ENCODE results near the gene FNDC1.
A peak's percentile ranks its signal among the peaks of the same experiment; 100 is the strongest.

The FNDC1 gene

GRCh38 chr6:159148641-159149040 is 20.6 kb upstream of the FNDC1 start:
- no peak overlapping the region for H3K4me2 ChIP-seq (ENCODE audit: low read length)
- H3K79me2 ChIP-seq (ENCODE audit: insufficient read depth, low read length): no peaks in the 10 kb centered on the region
- H3K9ac ChIP-seq (ENCODE audit: low read length): no peak overlapping the region
- H3K27ac ChIP-seq (ENCODE audit: low read depth, low read length, poor library complexity, severe bottlenecking): no peak overlapping the region
- no peaks in the 10 kb centered on the region for H3K9me3 ChIP-seq (ENCODE audit: low read length)
- no peak overlapping the region for H3K4me3 ChIP-seq (ENCODE audit: low read depth, low read length, poor library complexity, severe bottlenecking)
- no peaks in the 10 kb centered on the region for H4K20me1 ChIP-seq (ENCODE audit: insufficient read depth, low read length)
- no peak overlapping the region for H2AFZ ChIP-seq (ENCODE audit: low read length)
- no peaks in the 10 kb centered on the region for H3F3A ChIP-seq (ENCODE audit: insufficient read depth, low read length)
- peaks cover 4% of the 10 kb centered on the region; the same call in 1 of the 2 replicates for H3K27me3 ChIP-seq (ENCODE audit: insufficient read depth, low read length)
- no peak for TF ChIP-seq EZH2 (IDR thresholded peaks at IDR 0.05; ENCODE audit: borderline replicate concordance, low read length)
- TF ChIP-seq CTCF (IDR thresholded peaks at IDR 0.05; ENCODE audit: low read length): no peak
- no peaks in the 10 kb centered on the region for H3K36me3 ChIP-seq (ENCODE audit: insufficient read depth, low read length)
- H3K4me1 ChIP-seq (ENCODE audit: insufficient read depth, low read length, severe bottlenecking): no peaks in the 10 kb centered on the region
- H3K9me2 ChIP-seq (ENCODE audit: low read depth, low read length): no peaks in the 10 kb centered on the region

DNA sequence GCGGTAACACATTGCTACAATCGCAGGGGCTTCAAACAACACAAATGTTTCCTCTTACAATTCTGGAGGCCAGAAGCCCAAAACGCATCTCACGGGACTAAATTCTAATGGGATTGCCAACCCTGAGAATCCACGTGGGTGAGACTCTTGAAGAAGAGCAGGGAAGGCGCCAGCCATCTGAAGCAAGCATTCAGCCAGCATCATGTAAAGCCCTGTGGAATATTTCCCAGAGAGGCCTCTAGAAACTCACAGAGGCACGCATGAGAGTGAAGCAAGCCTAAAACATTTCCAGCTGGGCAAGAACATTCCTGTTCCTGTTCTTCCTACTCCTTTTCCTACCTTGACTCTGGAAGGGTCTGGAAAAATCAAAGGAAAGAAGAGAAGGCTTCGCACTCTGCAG is 19.6 kb upstream of the FNDC1 start:
- no peak overlapping the region for H3K27ac ChIP-seq (ENCODE audit: low read depth, low read length, poor library complexity, severe bottlenecking)
- no peak overlapping the region for H3K4me2 ChIP-seq (ENCODE audit: low read length)
- no peak overlapping the region for H3K4me3 ChIP-seq (ENCODE audit: low read depth, low read length, poor library complexity, severe bottlenecking)
- H3K36me3 ChIP-seq (ENCODE audit: insufficient read depth, low read length): no peaks in the 10 kb centered on the region
- no peaks in the 10 kb centered on the region for H4K20me1 ChIP-seq (ENCODE audit: insufficient read depth, low read length)
- no peak for TF ChIP-seq EZH2 (IDR thresholded peaks at IDR 0.05; ENCODE audit: borderline replicate concordance, low read length)
- no peak for TF ChIP-seq CTCF (IDR thresholded peaks at IDR 0.05; ENCODE audit: low read length)
- H3K27me3 ChIP-seq (ENCODE audit: insufficient read depth, low read length): peaks cover 4% of the 10 kb centered on the region; the same call in 1 of the 2 replicates
- no peaks in the 10 kb centered on the region for H3F3A ChIP-seq (ENCODE audit: insufficient read depth, low read length)
- no peak overlapping the region for H3K9ac ChIP-seq (ENCODE audit: low read length)
- H3K79me2 ChIP-seq (ENCODE audit: insufficient read depth, low read length): no peaks in the 10 kb centered on the region
- no peak overlapping the region for H2AFZ ChIP-seq (ENCODE audit: low read length)
- H3K4me1 ChIP-seq (ENCODE audit: insufficient read depth, low read length, severe bottlenecking): no peaks in the 10 kb centered on the region
- no peaks in the 10 kb centered on the region for H3K9me2 ChIP-seq (ENCODE audit: low read depth, low read length)
- no peaks in the 10 kb centered on the region for H3K9me3 ChIP-seq (ENCODE audit: low read length)

DNA sequence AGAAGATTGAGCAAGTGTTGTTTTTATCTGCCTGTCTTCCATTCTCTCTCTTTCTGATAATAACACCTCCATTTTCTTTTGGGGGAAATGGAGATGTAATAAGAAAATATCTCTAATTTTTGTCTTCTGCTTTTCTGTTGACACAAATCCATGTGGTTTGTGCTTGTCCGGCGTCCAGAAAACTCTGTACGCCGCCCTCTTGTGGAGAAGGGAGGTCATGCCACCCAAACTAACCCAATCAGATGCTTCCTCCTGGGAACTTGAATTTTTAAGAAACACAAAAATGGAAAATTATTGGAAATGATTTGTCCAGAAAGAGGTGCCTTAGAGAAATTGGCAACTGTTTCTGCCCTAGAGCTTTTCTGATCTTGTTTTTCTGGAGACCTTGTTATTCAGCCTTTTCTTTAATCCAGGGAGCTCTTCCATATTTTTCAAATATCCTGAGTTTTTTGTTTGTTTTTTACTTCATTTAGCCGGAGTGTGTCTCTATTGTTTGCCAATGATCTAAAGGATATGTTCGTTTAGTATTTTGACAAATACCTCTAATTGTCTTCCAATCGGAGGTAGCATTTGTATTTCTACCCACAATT is 17.8 kb upstream of the FNDC1 start:
- H3K79me2 ChIP-seq (ENCODE audit: insufficient read depth, low read length): no peaks in the 10 kb centered on the region
- no peak overlapping the region for H3K9ac ChIP-seq (ENCODE audit: low read length)
- no peak overlapping the region for H3K4me2 ChIP-seq (ENCODE audit: low read length)
- H3K27ac ChIP-seq (ENCODE audit: low read depth, low read length, poor library complexity, severe bottlenecking): no peak overlapping the region
- TF ChIP-seq CTCF (IDR thresholded peaks at IDR 0.05; ENCODE audit: low read length) (peak; percentile 85), EZH2 (IDR thresholded peaks at IDR 0.05; ENCODE audit: borderline replicate concordance, low read length) (no peak)
- no peak overlapping the region for H2AFZ ChIP-seq (ENCODE audit: low read length)
- H4K20me1 ChIP-seq (ENCODE audit: insufficient read depth, low read length): no peaks in the 10 kb centered on the region
- peaks cover 4% of the 10 kb centered on the region; the same call in 1 of the 2 replicates for H3K27me3 ChIP-seq (ENCODE audit: insufficient read depth, low read length)
- H3F3A ChIP-seq (ENCODE audit: insufficient read depth, low read length): no peaks in the 10 kb centered on the region
- H3K36me3 ChIP-seq (ENCODE audit: insufficient read depth, low read length): no peaks in the 10 kb centered on the region
- H3K9me3 ChIP-seq (ENCODE audit: low read length): peaks cover 7% of the 10 kb centered on the region
- H3K9me2 ChIP-seq (ENCODE audit: low read depth, low read length): no peaks in the 10 kb centered on the region
- H3K4me3 ChIP-seq (ENCODE audit: low read depth, low read length, poor library complexity, severe bottlenecking): no peak overlapping the region
- no peaks in the 10 kb centered on the region for H3K4me1 ChIP-seq (ENCODE audit: insufficient read depth, low read length, severe bottlenecking)
